Activated naive CD8-positive, alpha-beta T cell treated with anti-CD3 and anti-CD28 coated beads, Interleukin-2, amount 50 U/mL, for 24 hours (primary cell): ENCODE data around the gene RAI2.
A peak's percentile ranks its signal among the peaks of the same experiment; 100 is the strongest.

Experiments used
- ATAC-seq: fragments of 150-1000 bp; cut with Tn5 transposase; one replicate; pipeline ENCODE4 v1.10.0; 2021
- DNase-seq: peaks from one replicate; pipeline ENCODE4 v3.0.0; 2021
- H3K27ac Mint-ChIP-seq: one replicate; pipeline ENCODE4 v1.8.0; 2021; ENCODE audit warnings: mild to moderate bottlenecking, mixed read lengths
- H3K27me3 Mint-ChIP-seq: one replicate; pipeline ENCODE4 v1.8.0; 2021; ENCODE audit warnings: mixed read lengths
- H3K36me3 Mint-ChIP-seq: one replicate; pipeline ENCODE4 v1.8.0; 2021; ENCODE audit warnings: low read depth, mixed read lengths
- H3K4me1 Mint-ChIP-seq: one replicate; pipeline ENCODE4 v1.8.0; 2021; ENCODE audit warnings: mixed read lengths
- H3K4me3 Mint-ChIP-seq: one replicate; pipeline ENCODE4 v1.8.0; 2021; ENCODE audit warnings: mild to moderate bottlenecking, moderate library complexity, mixed read lengths
- H3K9me3 Mint-ChIP-seq: one replicate; pipeline ENCODE4 v1.8.0; 2021; ENCODE audit warnings: mixed read lengths

RAI2 gene

DNA sequence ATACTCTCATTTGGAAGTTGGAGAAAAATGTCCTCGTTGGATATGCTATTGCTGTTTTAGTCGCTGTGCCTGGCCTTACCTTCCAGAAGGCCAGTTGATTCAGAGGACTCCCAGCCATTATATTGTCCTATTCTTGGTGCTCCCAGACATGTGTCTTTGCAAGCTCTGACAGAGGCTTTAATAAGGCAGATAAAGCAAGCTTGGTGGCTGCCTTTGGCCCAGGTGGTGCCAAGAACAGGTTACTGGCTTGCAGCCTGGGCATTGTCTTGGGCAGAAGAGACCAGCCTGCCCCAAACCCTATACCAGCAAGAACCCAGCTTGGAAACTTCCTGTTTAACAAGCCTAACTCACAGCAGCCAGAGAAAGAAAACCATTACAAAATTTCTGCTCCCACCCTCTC is 16.9 kb downstream of the RAI2 start:
- H3K9me3 Mint-ChIP-seq: no peaks in the 10 kb centered on the region
- H3K4me3 Mint-ChIP-seq: no peak overlapping the region
- ATAC-seq: no peak
- no peaks in the 10 kb centered on the region for H3K27me3 Mint-ChIP-seq
- H3K36me3 Mint-ChIP-seq: no peaks in the 10 kb centered on the region
- no peak overlapping the region for H3K27ac Mint-ChIP-seq
- peaks cover 15% of the 10 kb centered on the region for H3K4me1 Mint-ChIP-seq
- DNase-seq: no peak

DNA sequence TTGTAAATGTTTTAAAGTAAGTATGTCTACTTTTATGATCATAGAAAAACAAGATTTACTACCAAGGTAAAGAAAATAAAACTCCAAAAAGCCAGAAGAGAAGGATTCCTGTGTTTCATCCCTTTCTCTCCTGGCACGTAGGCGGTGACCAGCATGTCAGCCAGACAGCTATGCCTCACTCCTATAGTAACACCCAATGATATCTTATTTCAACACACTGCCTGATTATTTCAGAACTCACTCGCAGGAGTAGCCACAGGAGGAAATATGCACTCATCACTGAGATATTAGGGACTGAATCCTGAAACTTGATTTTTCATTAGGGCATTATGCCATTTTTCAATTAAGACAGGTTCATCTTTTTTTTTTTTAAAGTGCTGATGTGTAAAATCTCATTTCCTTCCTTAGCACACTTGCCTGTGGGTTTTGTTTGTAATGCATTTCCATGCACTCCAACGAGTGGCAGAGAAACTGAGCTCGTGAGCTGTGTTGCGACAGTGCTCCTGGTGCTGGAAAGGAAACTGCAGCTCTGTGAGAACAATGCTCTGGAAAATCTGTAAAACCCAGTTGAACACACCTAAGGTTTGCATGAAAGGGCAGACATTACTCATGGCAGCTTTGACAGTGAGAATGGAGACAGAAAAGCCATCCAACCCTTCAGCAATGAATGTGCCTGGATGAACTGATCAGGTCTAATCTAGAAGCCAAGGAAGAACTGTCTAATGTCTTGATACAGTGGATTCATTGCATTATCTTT is 18.2 kb downstream of the RAI2 start:
- DNase-seq: no peak

DNA sequence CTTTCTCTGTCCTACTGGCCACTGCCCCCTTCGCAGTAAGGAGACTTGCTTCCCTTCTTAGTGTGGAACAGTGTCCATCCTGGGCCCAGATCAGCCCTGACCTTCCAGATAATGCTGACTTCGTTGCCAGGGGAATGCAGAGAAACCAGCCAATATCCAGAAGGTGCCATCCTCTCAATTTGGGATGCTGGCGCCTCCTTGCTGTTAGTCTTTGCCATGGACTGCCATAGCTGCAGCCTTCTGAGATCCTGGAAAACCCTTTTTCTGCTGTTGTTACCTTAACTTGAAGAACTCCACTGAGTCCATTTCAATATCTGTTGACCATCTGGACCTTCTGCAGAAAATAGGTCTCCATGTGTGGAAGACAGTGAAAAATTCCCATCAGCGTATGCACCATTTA is 21.8 kb downstream of the RAI2 start:
- H3K36me3 Mint-ChIP-seq: no peaks in the 10 kb centered on the region
- H3K4me1 Mint-ChIP-seq: peaks cover 2% of the 10 kb centered on the region
- no peak overlapping the region for H3K4me3 Mint-ChIP-seq
- H3K9me3 Mint-ChIP-seq: no peaks in the 10 kb centered on the region
- peaks cover 3% of the 10 kb centered on the region for H3K27me3 Mint-ChIP-seq
- DNase-seq (no peak), ATAC-seq (no peak)
- no peak overlapping the region for H3K27ac Mint-ChIP-seq

More for the DNA sequence above, 18.2 kb downstream of the RAI2 start:
- Mint-ChIP-seq H3K27me3 (no peaks in the 10 kb centered on the region), H3K27ac (no peak overlapping the region), H3K4me3 (no peak overlapping the region), H3K36me3 (no peaks in the 10 kb centered on the region), H3K4me1 (peaks cover 5% of the 10 kb centered on the region), H3K9me3 (no peaks in the 10 kb centered on the region)
- peak; percentile 59 for ATAC-seq

DNA sequence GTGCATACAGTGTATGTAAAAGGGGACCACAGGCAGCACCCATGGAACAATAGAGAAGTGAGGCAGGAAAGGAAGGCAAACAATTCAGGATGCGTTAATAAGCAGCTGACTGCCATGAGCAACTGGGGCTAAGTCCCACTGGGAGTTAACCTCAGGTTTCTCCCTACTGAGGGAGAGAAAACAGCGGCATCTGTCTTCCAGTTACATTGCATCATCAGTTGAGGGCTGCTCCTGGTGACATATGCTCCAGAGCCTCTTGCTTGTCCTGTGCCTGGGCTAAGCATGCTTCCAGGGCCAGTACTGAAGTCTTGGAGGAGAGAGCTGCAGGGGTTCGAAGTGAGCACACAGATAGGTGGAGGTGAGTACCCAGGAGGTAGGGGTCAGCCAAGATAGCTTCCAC is 24.3 kb downstream of the RAI2 start:
- Mint-ChIP-seq H3K27ac (no peak overlapping the region), H3K4me3 (no peak overlapping the region), H3K36me3 (no peaks in the 10 kb centered on the region), H3K27me3 (peaks cover 3% of the 10 kb centered on the region), H3K4me1 (no peaks in the 10 kb centered on the region), H3K9me3 (no peaks in the 10 kb centered on the region)
- ATAC-seq (no peak), DNase-seq (no peak)

DNA sequence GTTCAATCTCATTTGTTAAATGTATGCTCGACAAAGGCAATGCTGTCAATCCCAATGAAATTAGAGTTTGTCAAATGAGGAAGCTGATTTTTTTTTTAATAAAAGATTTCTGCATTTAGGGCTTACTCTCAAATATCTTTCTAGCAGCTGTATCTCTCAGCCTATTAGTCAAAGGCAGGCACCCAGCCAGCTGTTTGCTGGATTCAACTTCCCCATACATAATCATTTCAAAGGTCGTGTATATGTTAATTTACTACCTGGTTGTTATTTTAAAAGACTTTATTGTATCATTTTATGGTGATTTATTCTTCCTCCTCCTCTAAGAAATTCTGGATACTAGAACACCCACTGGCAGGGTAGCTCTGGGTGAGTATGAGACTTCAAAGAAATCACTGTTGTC is 27.1 kb downstream of the RAI2 start:
- Mint-ChIP-seq H3K36me3 (no peaks in the 10 kb centered on the region), H3K4me3 (no peak overlapping the region), H3K4me1 (no peaks in the 10 kb centered on the region), H3K27me3 (peaks cover 3% of the 10 kb centered on the region), H3K9me3 (no peaks in the 10 kb centered on the region), H3K27ac (no peak overlapping the region)
- DNase-seq: no peak
- ATAC-seq: no peak

DNA sequence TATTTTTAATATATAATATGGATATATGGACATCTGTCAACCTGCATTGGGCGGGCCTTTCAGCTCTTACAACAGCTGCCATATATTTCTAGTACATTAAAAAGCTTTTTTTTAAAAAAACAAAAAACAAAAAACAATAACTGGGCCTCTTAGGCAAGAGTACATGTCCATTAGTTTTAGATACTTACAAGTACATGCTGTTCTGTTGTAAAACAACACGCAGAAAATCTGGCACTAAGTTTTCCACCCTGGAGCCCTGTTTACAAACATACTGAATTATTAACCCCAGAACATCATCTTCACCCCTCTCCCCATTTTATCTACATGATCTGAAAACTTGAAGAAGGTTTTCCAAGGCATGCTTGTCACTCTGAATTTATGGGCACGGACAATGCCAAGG is 29.8 kb downstream of the RAI2 start:
- H3K27me3 Mint-ChIP-seq: peaks cover 3% of the 10 kb centered on the region
- H3K27ac Mint-ChIP-seq: no peak overlapping the region
- H3K4me1 Mint-ChIP-seq: no peaks in the 10 kb centered on the region
- no peaks in the 10 kb centered on the region for H3K36me3 Mint-ChIP-seq
- no peak overlapping the region for H3K4me3 Mint-ChIP-seq
- peaks cover 6% of the 10 kb centered on the region for H3K9me3 Mint-ChIP-seq
- DNase-seq (no peak), ATAC-seq (no peak)

DNA sequence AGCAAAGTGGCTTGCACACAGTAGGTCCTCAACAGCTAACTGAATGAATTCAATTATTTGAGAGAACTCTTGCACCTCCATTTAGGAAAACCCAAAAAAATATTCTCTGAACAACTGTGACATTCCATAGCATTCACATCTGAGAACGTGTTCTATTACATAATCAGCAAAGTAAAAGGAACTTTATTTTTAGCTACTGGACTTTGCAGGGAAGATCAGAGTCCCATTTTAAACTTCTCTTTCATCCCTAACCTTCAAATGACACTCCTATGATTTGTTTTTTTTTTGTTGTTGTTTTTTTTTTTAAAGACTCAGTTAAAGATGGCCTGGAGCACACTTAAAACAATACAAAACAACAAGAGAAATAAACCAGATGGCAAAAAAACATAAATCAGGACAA is 30.9 kb downstream of the RAI2 start:
- Mint-ChIP-seq H3K4me1 (no peaks in the 10 kb centered on the region), H3K4me3 (no peak overlapping the region), H3K9me3 (peaks cover 9% of the 10 kb centered on the region), H3K36me3 (no peaks in the 10 kb centered on the region), H3K27ac (no peak overlapping the region), H3K27me3 (no peaks in the 10 kb centered on the region)
- DNase-seq (no peak), ATAC-seq (no peak)

DNA sequence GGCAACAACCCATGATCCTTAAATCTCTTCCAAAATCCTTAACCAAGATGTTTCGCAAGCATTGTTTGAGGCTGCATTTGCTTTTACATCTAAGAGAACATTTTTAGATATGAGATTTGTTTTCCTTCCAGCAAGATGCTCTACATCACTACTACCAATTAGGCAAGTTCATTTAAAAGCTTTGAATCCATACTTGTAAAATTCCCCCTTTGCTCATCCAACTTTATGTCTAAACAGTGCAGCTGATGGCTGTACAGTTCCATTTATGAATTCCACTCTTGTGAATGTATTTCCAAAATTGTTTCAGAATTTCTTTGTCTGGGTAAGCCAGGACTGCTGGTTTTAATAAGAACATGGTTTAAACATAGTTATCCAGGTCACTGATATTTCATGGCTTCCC is 31.5 kb downstream of the RAI2 start:
- Mint-ChIP-seq H3K4me1 (no peaks in the 10 kb centered on the region), H3K27ac (no peak overlapping the region), H3K9me3 (peaks cover 9% of the 10 kb centered on the region), H3K4me3 (no peak overlapping the region), H3K27me3 (no peaks in the 10 kb centered on the region), H3K36me3 (no peaks in the 10 kb centered on the region)
- DNase-seq (no peak), ATAC-seq (no peak)

DNA sequence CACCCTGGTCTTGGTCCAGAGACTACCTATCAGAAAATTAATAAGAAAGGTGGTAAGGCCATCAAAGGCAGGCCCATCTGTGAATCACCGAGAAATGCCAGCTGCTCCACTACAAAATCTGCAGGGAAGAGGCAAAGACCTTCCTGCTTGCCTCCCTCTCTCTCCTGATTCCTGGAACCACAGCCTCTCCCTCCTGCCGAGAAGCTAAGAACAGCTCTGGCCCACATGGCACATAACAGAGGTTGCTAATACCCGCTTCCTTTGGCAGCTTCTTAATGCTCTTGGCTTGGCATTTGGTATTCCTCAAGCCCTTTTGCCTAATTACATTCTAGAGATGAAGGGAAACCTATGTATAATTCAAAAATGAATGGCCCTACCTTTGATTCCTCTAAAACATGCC is 32.9 kb downstream of the RAI2 start:
- H3K27ac Mint-ChIP-seq: no peak overlapping the region
- DNase-seq (no peak), ATAC-seq (no peak)
- peaks cover 9% of the 10 kb centered on the region for H3K9me3 Mint-ChIP-seq
- H3K27me3 Mint-ChIP-seq: no peaks in the 10 kb centered on the region
- no peak overlapping the region for H3K4me3 Mint-ChIP-seq
- no peaks in the 10 kb centered on the region for H3K4me1 Mint-ChIP-seq
- no peaks in the 10 kb centered on the region for H3K36me3 Mint-ChIP-seq

DNA sequence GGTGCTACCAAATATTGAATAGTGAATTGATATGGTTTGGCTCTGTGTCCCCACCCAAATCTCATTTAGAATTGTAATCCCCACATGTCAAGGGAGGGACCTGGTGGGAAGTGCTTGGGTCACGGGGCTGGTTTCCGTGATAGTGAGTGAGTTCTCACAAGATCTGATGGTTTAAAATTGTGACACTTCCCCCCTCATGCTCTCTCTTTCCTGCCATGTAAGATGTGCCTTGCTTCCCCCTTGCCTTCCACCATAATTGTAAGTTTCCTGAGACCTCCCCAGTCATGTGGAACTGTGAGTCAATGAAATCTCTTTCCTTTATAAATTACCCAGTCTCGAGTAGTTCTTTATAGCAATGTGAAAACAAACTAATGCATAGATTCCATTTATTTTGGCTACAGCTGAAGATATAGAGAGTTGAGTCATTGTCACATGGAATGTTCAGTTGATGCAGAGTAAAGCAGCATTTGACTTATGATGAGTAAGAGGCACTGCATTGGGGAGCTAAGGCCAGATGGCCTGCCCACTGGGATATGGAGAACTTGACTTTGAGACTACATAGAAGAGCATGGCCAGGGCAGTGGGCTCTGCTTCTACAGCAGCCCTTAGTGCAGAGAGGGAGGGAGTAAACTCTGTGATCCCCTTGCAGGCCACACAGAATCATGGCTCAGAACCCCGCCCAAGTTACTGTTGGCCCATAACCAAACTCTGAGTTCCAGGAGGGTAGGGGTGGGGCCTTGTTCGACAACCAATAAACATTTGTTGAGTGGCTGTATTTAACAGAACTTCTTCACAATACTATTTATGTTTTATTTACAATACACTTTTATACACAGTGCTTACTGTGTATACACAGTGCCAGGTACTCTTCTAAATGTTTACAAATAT is 34.2 kb downstream of the RAI2 start:
- H3K9me3 Mint-ChIP-seq: peaks cover 9% of the 10 kb centered on the region
- no peak overlapping the region for H3K4me3 Mint-ChIP-seq
- no peak for DNase-seq
- no peaks in the 10 kb centered on the region for H3K36me3 Mint-ChIP-seq
- H3K4me1 Mint-ChIP-seq: no peaks in the 10 kb centered on the region
- H3K27me3 Mint-ChIP-seq: no peaks in the 10 kb centered on the region
- no peak for ATAC-seq
- H3K27ac Mint-ChIP-seq: no peak overlapping the region

DNA sequence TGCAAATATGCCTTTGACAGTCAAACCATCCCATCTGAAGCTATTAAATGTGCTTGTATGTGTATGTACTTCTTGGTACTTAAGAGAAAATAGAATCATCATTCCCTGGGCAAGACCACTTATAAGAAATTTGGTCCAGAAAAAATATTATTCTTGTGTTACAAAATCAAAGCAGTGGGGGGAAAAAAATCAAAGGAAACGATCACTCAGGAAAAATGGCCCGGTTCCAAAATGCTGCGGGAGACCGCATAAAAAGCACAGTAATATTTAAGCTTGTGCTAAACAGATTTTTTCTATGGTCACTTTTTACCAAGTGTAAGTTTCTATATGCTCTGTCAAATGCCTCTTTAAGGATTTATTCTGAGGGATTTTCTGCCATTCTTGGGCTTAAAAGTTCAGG is 36.1 kb downstream of the RAI2 start:
- peaks cover 9% of the 10 kb centered on the region for H3K9me3 Mint-ChIP-seq
- no peaks in the 10 kb centered on the region for H3K4me1 Mint-ChIP-seq
- no peaks in the 10 kb centered on the region for H3K36me3 Mint-ChIP-seq
- DNase-seq (no peak), ATAC-seq (no peak)
- H3K27me3 Mint-ChIP-seq: no peaks in the 10 kb centered on the region
- H3K27ac Mint-ChIP-seq: no peak overlapping the region
- H3K4me3 Mint-ChIP-seq: no peak overlapping the region

DNA sequence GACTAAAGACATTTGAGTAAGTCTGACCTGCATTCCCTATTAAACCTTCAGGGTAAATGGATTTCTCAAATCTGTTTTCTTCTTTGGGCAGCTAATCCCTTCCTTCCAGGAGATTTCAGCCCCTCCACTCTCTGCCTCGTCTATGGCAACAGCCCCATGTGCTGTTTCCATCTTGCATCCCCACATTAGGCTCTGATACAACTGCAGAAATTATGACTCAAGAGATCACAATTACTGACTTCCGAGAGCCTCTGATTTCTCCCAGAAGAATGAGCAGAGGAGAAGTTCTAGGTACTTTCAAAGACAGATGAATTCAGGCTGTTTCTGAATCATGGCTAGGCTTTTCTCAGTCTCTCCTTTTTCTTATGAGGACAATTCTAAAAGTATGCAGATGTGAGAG is 38.7 kb downstream of the RAI2 start:
- H3K27ac Mint-ChIP-seq: no peak overlapping the region
- DNase-seq: no peak
- H3K4me3 Mint-ChIP-seq: no peak overlapping the region
- H3K9me3 Mint-ChIP-seq: peaks cover 9% of the 10 kb centered on the region
- H3K4me1 Mint-ChIP-seq: no peaks in the 10 kb centered on the region
- H3K27me3 Mint-ChIP-seq: no peaks in the 10 kb centered on the region
- no peaks in the 10 kb centered on the region for H3K36me3 Mint-ChIP-seq
- ATAC-seq: no peak

DNA sequence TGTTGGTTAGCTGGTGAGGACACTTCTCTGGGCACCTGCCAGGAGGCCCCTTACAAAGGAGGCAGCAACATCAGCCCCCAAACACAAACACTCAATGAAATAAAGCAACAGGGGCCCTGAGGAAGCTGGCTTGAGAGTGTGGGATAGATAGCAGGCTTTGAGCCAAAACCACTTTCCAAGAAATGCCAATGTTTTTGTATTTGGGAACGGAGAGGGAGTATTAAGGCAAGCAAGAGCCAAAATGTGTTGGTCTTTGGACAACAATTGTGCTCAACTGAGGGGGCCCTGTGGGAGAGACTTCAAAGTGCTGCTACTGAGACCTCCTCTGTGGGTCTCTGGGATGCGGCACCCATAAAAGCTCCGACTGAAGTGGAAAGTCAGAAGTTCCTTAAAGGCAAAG is 41.0 kb downstream of the RAI2 start:
- Mint-ChIP-seq H3K4me3 (no peak overlapping the region), H3K27me3 (no peaks in the 10 kb centered on the region), H3K36me3 (no peaks in the 10 kb centered on the region), H3K27ac (no peak overlapping the region), H3K9me3 (no peaks in the 10 kb centered on the region), H3K4me1 (no peaks in the 10 kb centered on the region)
- ATAC-seq (no peak), DNase-seq (no peak)

DNA sequence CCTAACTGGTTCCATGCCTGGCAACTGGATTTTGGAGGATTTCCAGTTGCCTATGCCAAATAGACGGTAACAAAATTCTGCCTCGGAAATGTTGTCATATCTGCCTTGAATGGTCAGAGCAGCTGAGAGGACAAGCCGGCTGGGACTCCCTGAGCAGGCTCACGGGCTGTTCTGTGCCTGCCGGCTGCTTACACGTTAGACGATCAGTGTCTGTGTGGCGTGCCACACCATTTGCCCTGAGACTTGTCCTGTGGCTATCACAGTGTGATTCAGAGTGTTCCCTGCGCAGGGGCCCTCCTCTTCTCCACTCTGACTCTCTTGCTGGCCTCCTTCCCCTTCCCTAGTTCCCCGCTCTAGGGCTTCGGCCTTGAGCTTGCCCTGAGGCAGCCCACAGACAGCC is 42.4 kb downstream of the RAI2 start:
- Mint-ChIP-seq H3K27ac (no peak overlapping the region), H3K4me1 (no peaks in the 10 kb centered on the region), H3K9me3 (no peaks in the 10 kb centered on the region), H3K4me3 (no peak overlapping the region), H3K27me3 (no peaks in the 10 kb centered on the region), H3K36me3 (no peaks in the 10 kb centered on the region)
- no peak for ATAC-seq
- DNase-seq: no peak

DNA sequence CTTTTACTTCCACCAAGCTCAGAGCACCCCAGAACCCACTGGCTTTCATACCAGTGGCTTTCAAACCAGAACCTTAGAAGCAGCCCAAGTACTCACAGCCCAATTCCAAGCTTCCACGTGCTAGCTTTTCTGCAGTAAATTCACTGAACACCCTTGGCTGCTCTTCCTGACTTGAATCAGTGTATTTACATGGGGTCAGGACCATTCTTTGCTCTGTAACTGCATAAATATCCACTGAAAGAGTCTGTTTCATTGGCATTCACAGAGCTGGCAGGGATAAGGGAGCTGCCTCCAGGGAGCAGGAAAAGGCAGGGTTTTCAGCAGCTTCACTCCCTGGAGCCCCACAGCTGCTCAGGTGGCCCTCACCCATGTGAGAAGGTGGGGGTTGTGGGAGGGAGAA is 43.8 kb downstream of the RAI2 start:
- Mint-ChIP-seq H3K27me3 (no peaks in the 10 kb centered on the region), H3K4me3 (no peak overlapping the region), H3K9me3 (no peaks in the 10 kb centered on the region), H3K4me1 (no peaks in the 10 kb centered on the region), H3K36me3 (no peaks in the 10 kb centered on the region), H3K27ac (no peak overlapping the region)
- no peak for DNase-seq
- no peak for ATAC-seq
